HG03442 (cell line): ENCODE results near the gene E2F4.
A peak's percentile ranks its signal among the peaks of the same experiment; 100 is the strongest.

Source experiments
- ATAC-seq: cut with Tn5 transposase; IDR thresholded peaks from one replicate; pipeline ENCODE4 v1.9.1; 2021; ENCODE audit warnings: mild to moderate bottlenecking, moderate library complexity; ENCODE audit not compliant: unreplicated experiment

E2F4 gene

DNA sequence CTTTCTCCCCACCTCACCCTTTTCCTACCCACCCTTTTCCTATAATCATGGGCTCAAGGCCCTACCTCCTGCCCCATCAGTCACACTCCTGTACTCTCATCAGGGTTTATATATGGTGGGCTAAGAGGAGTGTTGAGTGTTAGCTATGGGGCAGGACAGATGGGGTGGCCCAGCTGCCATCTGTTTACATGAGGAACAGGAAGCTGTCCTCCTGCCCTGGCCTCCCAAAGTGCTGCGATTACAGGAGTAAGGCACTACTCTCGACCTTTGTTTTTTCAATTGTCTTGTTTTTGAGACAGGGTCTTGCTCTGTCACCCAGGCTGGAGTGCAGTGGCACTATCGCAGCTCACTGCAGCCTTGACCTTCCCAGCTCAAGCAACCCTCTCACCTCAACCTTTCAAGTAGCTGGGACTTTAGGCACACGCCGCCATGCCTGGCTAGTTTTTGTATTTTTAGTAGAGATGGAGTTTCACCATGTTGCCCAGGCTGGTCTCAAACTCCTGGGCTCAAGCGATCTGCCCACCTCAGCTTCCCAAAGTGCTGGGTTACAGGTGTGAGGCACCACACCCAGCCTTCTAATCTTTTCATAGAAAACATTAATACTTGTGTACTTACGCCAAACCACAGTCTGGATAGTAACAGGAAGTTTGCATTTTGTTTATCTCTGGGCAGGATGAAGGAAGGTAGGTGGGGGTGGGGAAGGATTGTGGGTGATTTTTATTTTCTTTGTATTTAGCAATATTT lies 33.9 kb upstream of the E2F4 start:
- no peak for ATAC-seq

DNA sequence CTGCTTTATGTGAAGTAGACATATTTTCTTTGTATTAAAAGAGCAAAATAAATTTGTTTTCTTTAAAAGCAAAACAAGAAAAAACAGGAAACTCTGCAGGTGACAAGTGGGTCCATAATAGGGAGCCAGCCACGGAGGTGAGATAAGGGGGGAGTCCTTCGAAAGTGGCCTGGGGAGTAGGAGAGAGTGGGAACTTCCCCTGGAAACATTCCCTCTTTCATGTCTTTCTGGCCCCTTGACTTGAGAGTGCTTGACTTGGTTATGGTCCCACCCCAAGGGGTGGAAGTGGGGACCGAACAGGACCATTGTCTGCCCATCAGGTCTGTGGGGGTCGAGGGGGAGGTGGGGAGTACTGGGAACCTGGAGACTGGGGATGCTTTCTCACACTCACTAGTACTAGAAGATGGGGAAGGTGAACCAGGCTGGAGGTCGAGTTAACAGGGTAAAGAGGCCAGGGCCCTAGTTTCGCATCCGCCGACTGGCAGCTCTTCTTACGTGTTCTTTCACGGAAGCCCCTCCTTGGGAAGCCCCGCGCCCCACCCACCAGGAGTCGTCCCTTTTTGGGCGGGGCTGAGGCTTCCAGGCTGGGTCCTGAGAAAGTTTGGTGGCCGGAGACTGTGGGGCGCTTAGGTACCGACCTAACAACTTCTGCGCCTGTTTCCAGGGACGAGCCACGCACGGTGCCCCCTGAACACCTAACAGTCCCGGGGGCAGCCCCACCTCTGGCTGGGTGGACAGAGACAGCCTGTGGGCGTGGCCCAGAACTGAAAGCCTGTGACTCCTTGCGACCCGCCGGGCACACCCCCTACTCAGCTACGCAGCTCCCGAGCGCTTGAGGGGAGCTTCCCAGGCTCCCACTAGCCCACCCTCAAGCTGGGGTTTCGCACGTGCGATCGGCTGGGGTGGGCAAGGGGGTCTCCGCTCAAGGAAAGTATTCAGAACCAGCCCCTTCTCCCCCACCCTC lies 33.0 kb upstream of the E2F4 start:
- peak; percentile 41 for ATAC-seq

DNA sequence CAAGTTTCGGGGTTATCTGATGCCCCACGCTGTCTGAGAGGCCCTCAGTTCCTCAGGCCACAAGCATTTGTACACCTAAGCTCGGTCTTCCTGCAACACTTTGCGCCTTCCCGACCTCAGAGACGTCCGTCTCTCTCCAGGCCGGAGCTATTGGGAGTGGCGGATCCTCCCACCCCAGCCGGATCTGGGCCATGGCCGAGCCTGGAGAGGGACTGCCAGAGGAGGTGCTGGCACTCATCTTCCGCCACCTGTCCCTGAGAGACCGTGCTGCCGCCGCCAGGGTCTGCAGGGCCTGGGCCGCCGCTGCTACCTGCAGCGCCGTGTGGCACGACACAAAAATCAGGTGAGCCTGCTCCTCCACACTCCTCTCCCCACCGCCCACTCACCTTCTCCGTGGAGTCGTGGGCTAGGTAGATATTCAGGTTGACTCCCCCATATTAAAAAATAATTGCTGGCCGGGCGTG lies 30.3 kb upstream of the E2F4 start:
- ATAC-seq: no peak

DNA sequence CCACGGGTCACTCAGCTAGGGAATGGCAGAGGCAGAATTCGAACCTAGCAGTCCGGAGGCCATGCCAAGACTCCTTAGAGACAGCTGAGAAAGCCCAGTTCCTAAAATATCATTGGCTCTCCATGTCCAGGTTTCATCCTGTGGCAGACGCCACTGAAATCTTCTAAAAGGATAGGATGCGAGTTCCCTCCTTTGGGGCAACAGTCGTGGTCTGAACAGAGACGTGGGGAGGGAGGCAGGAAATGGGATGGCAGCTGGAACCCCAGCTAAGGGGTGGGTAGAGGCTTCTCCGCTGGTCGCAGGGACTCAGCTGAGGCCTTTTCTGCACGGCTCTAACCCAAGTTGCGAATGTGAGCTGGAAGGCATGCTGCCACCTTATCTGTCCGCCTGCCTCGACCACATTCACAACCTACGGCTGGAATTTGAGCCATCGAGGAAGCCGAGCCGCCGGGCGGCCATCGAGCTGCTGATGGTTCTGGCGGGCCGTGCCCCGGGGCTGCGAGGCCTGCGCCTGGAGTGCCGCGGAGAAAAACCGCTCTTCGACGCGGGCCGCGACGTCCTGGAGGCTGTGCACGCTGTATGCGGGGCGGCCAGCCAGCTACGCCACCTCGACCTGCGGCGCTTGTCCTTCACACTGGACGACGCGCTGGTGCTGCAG lies 29.3 kb upstream of the E2F4 start:
- no peak for ATAC-seq

DNA sequence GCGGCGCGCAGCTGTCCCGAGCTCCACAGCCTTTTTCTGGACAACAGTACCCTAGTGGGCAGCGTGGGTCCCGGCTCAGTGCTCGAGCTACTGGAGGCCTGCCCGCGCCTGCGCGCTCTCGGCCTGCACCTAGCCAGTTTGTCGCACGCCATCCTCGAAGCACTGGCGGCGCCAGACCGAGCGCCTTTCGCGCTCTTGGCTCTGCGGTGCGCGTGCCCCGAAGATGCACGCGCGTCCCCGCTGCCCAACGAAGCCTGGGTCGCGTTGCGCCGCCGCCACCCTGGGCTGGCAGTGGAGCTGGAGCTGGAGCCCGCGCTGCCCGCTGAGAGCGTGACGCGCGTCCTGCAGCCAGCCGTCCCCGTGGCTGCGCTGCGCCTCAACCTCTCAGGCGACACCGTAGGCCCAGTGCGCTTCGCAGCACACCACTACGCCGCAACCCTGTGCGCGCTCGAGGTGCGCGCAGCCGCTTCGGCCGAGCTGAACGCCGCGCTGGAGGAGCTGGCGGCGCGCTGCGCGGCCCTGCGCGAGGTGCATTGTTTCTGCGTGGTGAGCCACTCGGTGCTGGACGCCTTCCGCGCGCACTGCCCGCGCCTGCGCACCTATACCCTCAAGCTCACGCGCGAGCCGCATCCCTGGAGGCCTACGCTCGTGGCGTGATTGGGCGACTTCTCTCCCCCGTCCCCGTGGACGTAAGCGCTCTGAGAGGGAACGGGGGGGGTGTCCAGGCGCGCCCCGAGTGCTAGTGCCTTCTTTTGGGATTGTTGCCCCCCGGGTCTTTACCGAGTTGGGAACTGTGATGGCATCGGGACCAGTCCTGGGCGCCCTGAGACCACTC lies 28.6 kb upstream of the E2F4 start:
- ATAC-seq: no peak

DNA sequence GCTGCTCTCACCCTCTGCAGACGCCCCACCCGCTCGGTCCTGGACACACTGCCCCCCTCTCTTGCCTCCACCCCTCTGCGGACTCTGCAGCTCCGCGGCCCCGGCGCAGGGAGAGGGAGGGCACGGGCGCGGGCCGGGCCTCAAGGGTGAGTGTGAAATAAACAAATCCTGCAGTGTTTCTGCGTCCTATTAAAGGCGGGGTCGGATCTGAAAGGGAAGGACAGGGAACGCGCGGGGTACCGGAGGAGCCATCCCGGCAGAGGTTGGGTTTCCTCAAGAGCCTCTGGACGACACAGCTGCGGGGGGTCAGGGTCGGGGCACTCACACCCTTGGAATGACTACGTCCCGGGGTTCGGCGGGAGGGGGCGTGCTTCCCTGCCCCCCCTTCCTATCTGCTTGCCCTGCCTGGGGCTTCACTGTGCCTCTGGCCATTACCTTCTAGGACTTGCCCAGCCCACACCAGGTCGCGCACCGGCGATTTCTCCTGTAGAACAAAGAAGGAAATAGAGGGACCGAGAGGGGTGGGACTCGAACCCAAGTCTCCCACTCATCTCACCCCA lies 27.9 kb upstream of the E2F4 start:
- ATAC-seq: no peak

DNA sequence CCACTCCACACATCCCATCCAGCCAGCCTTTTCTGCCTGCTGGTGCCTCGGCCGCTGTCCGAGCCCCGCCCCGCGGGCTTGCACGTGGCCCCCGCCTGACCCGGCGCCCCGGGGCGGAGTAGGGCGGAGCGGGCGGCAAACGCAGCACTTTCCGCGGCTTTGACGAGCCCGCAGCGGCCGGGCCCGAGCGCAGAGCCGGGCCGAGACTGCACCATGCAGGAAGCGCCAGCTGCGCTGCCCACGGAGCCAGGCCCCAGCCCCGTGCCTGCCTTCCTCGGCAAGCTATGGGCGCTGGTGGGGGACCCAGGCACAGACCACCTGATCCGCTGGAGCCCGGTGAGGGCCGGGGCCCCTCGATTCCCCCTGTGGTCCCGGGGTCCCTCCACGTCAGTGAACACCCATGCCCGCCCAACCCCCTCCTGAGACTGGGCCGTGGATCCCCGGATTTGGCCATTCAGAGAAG lies 27.3 kb upstream of the E2F4 start, which contains the start of gene HSF4:
Gene HSF4, plus strand, starts transcription at position 147 of the 463 bp plus-strand sequence. Its CDS starts 67 bp downstream, at position 214.
- no peak for ATAC-seq

DNA sequence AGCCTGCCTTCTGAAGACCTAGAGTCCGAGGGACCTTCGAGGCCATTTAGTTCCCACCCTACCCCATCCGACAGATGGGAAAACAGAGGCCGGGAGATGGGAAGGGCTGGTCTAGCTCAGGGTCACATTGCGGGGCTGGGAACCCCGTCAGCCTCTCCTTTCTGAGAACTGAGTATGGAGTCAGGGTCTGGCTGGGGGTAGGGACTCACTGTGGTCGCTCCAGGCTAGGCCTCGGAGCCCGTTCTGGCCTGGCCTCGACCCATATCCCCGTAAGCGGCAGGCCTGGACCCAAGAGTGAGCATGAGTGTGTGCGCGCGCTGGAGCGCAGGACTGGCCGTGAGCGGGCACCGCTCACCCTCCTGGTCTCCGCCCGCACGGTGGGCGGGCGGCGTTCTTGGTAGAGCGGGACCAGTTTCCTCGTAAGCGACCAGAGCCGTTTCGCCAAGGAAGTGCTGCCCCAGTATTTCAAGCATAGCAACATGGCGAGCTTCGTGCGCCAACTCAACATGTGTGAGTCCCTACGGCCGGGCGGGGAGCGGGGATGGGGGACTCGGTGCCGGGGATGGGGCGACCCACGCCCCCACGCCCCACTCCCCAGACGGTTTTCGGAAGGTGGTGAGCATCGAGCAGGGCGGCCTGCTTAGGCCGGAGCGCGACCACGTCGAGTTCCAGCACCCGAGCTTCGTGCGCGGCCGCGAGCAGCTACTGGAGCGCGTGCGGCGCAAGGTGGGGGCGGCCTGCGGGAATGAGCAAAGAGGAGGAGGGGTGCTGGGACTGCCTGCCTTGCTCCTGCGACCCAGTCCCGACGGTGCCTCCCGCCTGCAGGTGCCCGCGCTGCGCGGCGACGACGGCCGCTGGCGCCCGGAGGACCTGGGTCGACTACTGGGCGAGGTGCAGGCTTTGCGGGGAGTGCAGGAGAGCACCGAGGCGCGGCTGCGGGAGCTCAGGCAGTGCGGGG lies 26.6 kb upstream of the E2F4 start:
- ATAC-seq: no peak

DNA sequence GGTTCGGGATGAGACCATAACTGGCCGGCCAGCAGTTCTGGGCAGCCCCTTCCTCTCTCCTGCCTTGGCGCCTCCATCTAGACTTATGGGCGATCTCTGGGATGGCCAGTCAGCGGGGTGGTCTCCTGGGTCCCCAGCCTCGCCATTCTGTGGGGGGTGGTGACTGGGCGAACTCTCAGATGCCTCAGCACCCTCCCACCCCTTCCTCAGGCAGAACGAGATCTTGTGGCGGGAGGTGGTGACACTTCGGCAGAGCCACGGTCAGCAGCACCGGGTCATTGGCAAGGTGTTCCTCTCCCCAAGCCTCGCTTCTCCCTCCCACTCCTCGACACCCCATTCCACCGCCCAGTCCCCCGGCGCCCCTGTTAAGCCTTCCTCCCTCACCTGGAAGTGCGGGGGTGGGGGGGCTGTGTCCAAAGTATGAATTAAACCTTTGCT lies 25.8 kb upstream of the E2F4 start:
- ATAC-seq: no peak

DNA sequence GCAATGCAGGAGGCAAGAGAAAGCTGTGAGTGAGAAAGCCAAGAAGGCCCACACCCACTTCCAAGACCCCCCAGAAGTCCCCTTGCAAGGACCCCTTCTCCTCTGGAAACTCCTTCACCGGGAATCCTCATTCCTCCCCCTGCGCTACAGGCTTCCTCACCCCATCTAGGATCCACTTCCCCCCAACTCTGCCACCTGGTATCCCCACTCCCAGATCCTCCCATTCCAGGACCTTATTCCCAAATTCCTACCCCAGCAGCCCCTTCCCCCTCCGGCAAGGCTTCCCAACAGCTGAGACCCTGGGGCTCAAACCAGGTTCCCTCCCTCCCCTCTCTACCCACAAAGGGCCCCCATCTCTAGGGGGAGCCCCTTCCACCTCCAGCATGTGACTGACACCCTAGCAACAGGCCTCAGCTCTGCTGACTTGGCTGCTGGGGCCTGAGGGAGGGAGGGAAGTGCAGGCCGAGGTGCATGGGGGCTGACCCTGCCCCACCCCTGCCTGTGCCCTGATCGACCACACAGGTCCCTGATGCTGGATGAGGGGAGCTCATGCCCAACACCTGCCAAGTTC lies 25.3 kb upstream of the E2F4 start:
- no peak for ATAC-seq

DNA sequence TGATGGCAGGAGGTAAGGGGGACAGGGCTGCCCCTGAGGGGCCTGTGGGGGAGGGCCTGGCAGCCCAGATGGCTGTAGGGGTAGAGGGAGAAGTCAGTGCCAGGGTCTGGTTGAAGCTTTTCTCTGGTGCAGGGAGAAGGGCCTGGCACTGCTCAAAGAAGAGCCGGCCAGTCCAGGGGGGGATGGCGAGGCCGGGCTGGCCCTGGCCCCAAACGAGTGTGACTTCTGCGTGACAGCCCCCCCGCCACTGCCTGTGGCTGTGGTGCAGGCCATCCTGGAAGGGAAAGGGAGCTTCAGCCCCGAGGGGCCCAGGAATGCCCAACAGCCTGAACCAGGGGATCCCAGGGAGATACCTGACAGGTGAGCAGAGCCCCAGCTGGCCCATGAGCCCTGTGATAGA lies 24.4 kb upstream of the E2F4 start:
- no peak for ATAC-seq

DNA sequence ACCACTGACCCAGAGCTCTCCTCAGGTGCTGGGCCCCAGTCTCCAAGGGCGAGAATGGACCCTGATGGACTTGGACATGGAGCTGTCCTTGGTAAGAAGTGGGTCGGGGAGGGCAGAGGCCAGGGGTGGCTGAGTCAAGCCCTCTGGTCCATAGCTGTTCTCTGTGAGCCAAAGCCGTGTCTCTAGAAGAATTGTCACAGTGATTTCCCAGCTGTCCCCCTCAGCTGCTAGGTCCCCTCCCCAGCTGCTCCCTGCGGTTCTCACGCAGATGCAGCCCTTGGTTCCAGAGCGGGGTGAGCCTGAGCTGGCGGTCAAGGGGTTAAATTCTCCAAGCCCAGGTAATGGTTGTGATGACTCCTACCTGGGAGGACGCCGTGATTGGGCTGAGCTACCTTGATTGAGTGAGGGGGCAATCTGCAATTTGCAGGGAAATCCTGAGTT lies 22.9 kb upstream of the E2F4 start:
- no peak for ATAC-seq

DNA sequence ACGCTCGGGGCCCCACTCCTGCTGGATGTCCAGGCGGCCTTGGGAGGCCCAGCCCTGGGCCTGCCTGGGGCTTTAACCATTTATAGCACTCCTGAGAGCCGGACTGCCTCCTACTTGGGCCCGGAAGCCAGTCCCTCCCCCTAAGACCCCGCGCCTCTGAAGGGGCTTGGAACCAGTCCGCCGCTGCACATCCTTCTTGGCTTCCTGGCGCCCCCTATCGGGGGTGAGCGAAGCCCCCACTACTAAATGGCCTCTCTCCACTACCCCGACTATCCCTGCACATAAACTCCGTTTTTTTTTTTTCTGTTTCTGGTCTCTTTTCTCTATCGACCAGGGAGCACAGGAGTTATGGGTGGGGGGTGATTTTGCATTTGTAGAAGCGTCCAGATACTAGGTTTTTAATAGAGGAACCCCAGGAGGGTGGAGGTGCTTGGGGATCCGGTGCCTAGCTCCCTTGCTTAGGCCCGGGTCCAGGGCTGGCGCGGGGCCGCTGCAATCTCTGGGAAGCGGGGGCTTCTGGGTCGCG lies 22.2 kb upstream of the E2F4 start:
- ATAC-seq: no peak

DNA sequence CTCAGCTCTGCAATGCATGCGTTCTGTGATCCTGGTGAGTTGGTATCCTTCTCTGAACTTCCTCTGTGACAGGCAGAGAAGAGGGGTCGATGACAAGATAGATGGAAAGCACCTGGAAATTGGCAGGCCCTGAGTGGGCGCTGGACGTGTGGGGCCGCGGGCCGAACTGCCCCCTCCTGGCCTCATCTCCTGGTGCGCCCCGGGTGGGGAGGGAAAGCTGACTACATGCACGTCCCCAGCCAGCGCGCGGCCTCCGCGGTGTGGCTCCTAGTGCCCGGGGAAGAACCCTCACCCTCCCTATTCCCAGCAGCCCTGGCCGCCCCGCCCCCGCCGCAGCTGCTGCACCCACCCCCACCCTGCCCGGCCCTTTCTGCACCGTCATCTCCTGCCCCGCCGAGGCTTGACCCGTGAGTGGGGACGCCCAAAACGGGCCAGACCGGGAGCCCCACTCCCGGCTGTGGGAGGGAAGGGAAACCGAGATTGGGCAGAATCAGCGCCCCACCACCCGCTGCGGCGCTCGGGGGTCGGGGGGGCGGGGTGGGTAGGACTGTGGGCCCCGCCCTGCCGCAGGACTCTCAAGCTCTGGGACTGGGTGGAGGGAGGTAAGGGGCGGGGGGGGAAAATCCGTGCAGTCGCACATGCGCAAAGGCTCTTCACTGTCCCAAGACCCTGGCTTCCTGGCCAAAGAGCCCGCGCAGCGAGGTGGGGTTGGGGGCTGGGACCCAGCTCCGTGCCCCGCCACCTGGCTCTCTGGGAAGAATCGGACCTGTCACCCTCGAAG lies 21.6 kb upstream of the E2F4 start, which contains the start of gene NOL3:
Gene NOL3, plus strand, starts transcription at position 371 of the 781 bp plus-strand sequence.
- peak; percentile 46 for ATAC-seq

DNA sequence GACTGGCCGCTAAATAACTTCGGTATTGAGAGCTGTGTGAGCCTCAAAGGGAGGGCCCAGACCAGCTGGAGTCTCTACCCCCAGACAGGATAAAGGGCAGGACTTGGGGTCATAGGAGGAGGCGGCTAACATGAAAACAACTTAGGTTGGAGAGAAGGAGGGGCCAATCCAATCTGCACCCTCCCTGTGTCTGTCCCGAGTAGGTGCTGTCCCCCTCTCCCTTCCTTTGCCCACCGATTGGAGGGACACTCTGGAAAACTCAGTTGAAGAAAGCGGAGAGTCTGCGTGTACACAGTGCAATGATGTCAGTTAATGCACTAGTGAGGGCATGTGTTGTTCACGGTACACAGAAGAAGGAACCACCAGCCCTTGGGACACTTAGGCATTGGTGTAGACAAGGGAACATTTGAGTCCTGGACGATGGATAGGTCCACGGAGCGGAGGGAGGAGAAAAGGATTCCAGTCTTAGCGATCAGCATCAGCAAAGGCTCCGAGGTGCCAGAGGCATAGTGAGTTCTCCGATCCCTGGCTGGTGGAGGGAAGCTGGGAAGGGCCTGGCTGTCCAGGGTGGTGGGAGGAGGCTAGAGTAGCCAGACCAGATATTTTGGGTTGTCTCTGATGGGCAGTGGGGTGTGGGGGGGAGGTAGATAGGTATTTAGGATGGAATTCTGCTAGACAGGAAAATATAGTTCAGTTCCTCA lies 20.9 kb upstream of the E2F4 start:
- peak; percentile 5 for ATAC-seq

DNA sequence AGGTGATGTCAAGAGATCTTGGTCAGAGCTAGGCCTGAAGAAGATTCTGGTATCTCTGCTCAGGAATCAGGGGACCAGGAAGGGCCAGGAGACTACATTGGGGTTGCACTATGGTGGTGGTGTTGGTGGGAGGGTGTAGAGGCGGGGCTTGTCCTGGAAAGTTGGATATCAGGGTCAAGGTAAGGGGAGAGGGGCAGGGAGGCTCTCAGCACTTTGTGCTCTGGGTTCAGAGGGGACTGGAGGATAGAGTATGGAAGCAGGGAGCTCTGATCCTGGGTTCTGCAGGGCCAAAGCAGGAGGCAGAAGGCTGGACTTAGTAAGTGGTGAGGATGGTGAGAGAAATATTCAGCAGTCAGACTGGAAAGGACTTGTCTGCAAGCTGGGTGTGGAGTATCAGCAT lies 18.6 kb upstream of the E2F4 start:
- ATAC-seq: no peak
